RPMI7951 (cell line): ENCODE data around the gene COLEC12. TPM values are rescaled to one million over a fixed set of nuclear protein-coding genes. Genes with fewer than 3 reads are reported as not detected.

Experiments
- DNase-seq: peaks from one replicate; pipeline ENCODE4 v3.0.0-alpha.2; 2012; ENCODE audit warnings: low read depth
- total RNA-seq: library from RNA; depleted of rRNA; stranded (reverse); fragments of >200 nt; shearing (Covaris generic); gene quantifications from 2 replicates; pipeline ENCODE4 v1.2.3, GENCODE V29; 2014

Gene COLEC12
- total RNA-seq, 1 experiment from 2014 or later = 95.0 TPM

- peak; percentile 92 for DNase-seq
These were observed 25.1 kb downstream of the COLEC12 start for GRCh38 chr18:475202-476031.

GRCh38 chr18:474416-474815, 26.1 kb downstream of the COLEC12 start:
- peak; percentile 33 for DNase-seq

GRCh38 chr18:473802-474201, 26.7 kb downstream of the COLEC12 start:
- DNase-seq = no peak

GRCh38 chr18:471716-472115, 28.8 kb downstream of the COLEC12 start:
- DNase-seq = peak; percentile 67

- DNase-seq = peak; percentile 62
These were observed 29.6 kb downstream of the COLEC12 start for GRCh38 chr18:470661-471501.

GRCh38 chr18:468955-469790, 31.3 kb downstream of the COLEC12 start:
- DNase-seq = no peak

GRCh38 chr18:463827-464541, 36.5 kb downstream of the COLEC12 start:
- DNase-seq = peak; percentile 70

- no peak for DNase-seq
These were observed 37.1 kb downstream of the COLEC12 start for GRCh38 chr18:463403-463802.

GRCh38 chr18:461762-462161, 38.7 kb downstream of the COLEC12 start:
- DNase-seq = no peak

- DNase-seq = no peak
These were observed 39.7 kb downstream of the COLEC12 start for GRCh38 chr18:460791-461190.

- DNase-seq = no peak
These were observed 40.5 kb downstream of the COLEC12 start for GRCh38 chr18:459814-460593.

- DNase-seq = no peak
These were observed 42.7 kb downstream of the COLEC12 start for GRCh38 chr18:457521-458412.

- DNase-seq = no peak
These were observed 43.4 kb downstream of the COLEC12 start for GRCh38 chr18:457140-457519.

- DNase-seq = no peak
These were observed 44.0 kb downstream of the COLEC12 start for GRCh38 chr18:456361-457139.

GRCh38 chr18:453400-453799, 47.1 kb downstream of the COLEC12 start:
- DNase-seq = no peak

GRCh38 chr18:452816-453215, 47.7 kb downstream of the COLEC12 start:
- no peak for DNase-seq

GRCh38 chr18:449374-449773, 51.1 kb downstream of the COLEC12 start:
- DNase-seq = peak; percentile 44

GRCh38 chr18:448116-448790, 52.2 kb downstream of the COLEC12 start:
- no peak for DNase-seq
